Inflammatory macrophage treated with lipopolysaccharide for 1 hour (primary cell): ENCODE results near the gene SPRED2.
A peak's percentile ranks its signal among the peaks of the same experiment; 100 is the strongest.

Experiments
- DNase-seq, 2 donors: peaks; one replicate each; pipeline ENCODE4 v3.0.0-alpha.2; 2020 to 2022

Gene SPRED2

DNA sequence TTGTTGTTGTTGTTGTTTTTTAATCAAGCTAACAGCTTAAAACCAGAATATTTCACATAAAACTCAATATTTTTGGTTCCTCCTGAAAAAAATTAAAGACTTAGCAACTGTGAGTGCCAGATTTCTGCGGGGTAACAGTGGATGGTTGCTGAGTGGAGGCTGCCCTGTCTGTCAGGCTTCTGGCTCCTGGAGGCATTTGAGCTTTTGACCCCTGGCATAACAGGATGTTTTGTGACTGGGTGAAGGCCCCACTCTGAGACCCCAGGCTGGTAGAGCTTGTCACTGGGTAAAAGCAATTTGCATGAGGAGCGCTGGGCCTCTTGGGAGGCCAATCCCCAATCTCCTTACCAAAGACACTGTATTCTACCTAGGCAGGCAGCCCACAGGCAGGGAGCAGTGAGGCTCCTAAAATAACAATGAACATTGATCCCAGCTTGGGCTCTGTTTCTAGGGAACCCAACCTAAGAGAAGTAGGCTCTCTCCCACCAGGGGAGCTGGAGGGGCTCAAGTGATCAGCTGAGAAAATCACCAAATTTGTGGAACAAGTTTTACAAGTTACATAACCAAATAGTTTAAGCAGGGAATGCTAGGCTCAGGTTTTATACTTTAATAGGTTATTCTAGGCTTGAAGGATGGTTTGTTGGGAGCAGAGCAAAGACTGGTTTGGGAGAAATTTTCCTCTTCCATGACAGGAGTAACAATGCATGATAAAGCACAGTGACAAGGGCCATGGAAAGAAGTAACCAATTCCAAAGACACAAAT, 5.9 kb upstream of the SPRED2 start:
- DNase-seq, result no peak

DNA sequence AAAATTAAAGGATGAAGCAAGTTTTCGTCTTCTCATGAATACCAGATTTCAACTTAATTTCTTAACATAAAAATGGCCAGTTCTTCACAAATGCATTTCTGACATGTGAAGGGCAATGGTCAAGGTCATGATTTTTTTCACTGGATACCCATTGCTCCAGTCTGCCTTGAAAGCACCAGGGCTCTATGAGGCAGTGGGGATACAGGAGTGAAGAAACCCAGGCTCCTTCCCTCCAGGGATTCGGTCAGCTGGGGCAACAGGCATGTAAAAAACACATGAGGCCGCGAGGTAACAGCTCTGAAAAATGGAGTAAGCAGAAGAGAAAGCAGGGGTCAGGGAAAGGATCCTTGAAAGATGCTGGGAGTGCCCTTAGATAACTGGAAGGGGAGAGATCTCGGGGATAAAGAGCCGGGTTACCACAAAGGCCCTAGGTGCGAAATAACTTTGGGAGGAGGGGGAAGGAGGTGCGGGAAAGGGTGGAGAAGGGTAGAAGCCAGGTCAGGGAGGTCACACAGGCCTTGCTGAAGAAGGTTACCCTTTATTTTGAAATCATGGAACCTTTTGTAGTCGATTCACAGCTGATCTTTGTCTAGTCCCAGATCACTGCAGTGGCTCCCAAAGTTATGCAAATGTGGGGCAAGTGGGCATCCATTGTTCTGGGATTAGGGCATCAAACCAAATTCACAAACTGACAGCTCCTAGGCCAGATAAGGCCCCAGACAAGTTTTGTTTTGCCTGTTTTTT, 5.2 kb upstream of the SPRED2 start:
- DNase-seq, result no peak

DNA sequence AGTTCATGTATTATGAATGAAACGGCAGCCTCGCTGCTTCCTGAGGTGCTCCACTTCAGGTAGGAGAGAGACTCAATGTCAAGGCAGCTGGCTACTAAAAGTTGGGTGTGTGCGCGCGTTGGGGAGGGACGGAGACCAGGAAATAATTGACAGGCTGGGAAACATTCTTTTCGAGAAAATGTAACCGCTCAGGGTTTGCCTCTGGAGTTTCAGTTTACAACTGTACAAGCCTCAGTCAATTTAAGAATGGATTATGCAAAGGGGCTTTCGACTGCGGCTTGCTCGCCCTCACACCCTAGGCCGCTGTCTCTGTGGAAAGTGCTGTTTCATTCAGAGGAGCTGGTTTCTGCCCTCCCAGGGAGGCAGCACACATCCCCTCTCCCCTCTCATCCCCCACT, 4.4 kb upstream of the SPRED2 start:
- DNase-seq, result peak; percentile 20 to 26

DNA sequence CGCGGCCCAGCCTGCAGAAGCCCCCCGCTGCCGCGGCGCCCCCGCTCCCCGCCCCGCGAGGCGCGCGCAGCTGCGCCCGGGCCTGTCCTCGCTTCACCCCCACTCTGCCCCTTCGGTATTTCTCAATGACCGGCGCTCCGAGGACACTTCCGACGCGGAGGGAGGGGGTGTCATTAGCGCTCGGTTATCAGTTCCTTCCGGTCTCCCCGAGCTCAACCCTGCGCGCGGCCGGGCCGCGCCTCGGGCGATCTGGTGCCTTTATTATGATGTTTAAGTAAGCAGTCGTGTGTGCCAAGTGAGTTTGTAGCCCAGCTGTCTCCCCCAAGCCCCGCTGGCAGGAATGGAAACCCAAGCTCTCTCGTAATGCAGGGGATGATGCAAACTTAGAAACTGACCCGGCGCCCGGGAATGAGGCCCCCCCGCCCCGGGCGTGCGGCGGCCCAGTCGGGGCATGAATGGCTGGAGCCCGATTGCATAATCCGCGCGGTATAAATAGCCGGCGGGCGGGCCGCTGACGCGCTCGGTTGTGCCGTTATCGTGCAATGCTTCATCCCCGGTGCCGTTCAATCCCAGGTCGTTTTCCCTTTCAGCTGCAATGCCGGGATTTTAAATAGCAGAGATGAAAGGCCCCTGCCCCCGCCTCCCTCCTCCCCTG, 3.9 kb upstream of the SPRED2 start:
- DNase-seq, result peak; percentile 81 to 86

DNA sequence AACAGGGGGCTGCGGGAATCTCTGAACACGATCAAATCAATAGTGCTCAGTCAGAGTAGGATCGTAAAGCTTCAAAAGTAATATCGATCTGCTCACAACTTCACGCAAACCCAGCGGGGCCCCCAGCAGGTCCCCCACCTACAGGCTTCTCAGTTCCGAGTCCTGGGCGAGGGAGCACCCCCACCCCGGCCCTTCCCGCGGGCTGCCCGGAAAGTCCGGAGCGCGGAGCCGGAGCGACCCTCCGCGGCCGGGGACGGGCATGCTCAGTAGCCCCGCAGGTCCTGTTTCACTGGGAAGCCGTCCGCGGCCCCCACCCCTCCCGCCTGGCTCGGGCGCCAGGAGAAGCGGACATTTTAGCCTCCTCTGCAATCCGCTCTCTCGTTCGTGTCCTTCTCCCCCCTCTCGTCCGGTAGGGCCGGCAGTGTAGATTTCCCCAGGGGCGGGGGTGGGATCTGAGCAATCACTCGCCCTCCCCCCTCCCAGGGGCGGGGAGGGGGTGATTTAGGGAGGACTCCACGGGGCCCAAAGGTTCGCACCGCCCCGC, 3.3 kb upstream of the SPRED2 start:
- DNase-seq, result peak; percentile 60 to 72

DNA sequence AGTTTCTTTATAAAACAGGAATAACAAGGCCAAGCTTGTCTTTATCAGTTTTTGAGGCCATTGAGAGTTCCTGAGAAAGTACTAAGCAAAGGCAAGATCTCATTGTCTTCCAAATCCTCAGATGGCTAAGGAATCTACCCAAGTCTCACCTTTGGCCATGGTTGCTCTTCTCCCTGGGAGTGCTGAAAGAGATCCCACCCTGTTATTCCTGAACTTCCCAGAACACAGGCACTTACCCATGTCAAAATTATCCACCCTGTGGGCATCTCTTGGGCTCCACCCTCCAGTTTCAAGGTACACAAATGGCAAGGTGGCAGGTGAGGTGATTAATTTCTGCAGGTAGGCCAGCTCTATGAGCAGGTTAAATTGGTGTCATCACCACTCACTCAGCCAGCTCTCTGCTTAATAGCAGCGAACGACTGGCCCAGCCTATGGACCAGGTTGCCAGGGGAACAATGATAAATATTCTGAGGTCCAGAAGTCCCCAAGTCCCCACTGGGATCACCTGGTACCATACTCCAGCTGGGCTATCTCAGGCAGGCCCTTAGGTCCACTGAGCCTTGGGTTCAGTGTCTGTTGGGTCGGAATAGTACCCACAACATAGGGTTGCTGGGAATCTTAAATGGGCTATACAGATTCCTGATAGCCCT, 2.3 kb upstream of the SPRED2 start:
- no peak for DNase-seq

DNA sequence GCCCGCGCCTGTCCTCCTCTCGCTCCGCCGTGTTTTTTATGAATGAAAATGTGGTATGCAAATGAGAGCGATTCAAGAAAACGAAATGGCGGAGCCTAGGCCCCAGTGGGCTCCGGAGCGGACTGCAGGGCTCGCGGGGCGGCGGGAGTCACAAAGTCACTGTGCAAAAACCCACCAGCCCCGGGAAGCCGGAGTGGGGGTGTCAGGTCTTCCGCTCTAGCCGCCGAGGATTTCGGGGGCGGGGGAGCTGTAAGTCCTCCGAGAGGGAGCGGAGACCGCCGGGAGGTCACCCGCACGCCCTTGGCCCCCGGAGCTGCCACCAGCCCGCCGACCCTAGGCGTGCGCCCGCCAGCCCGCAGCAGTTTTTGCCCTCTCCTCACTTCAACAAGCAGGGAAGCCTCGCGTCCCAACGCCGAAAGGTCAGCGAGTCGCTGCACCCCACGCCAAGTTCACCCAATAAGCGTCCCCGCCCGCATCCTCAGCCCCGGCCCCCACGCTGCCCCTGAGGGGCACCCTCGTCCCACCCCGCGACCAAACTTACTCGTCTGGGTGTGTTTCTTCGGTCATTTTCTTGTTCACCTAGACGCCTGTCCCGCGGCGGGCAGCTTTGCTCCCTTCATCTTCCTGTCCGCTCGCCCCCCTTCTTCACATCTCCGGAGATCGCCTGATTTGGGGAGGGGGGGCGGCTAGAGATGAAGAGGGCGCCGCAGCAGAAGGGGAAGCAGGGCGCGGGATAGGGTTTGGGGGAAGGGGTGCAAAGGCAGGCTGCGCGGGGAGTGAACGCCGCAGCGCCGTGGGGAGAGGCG, 775 bp downstream of the SPRED2 start:
- DNase-seq, result peak; percentile 18 to 39

DNA sequence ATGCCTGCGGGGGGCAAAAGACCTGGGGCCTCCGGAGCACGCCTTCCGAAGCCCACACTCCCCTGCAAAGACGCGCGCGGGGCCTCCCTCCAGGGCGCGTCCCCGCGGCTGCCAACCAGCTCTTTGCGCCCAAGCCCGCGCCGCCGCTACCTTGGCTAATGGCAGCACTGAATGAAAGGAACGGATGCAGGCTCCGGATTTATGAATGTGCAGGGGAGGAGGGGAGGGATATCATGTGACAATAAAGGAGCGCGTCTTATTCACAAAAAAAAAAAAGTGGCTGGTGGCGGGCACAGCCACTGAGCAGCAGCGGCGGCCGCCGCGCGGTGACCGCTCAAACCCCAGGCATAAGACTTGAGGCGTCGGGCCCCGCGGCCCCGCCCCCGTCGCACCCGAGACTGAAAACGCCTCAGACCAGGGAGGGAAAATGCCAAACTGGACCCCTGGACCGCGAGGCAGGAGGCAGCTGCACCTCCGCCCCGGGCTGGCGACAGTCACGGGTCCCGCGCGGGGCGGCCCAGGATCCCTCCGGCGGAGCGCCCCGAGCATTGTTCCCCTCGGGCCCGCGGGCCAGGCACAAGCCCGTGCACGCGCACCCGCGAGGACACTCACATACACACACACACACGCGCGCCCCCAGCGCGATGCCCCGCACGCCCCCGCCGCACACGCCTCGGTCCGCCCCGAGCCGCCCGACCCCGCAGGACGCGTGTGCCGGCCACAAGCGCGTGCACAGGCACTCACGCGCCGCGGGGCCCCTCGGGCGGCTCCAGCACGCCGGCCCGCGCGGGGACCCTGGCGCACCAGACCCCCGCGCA, 1.6 kb downstream of the SPRED2 start:
- DNase-seq, result peak; percentile 35 to 52

DNA sequence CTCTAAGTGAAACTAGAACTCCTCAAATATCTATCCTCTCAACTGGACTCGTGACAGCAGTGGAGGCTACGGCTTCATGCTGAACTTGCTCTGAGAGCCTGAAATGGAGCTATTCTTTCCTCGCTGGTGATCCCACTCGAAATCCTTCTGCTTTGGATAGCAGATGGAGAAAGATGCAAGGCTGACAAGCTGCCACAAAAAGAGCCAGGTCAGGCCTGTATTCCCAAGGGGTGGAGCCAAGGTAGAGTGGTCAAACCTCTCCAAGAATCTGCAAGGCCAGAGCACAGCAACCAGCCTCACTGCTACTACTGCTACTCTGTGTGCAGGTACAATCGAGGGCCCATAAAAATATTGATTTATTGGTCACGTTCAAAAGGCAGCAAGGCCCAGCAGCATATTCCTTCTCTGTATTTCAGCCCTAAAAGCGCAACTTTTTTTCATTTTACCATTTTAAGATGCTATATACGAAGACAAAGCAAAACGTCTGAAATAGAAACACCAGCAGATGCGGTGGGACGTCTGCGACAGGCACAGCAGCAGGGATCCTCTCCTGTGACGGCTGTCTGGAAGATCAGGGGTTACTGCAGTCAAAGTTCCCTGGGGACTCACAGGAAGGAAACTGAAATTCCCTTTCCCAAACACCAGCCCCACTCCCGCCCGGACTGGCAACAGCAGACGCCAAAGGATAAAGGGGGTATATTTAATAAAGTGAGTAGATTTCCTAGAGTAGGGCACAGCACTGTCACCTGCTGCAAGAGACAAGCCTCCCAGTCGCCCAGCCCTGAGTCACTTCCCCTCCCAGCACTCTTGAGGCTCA, 2.4 kb downstream of the SPRED2 start:
- DNase-seq, result no peak

DNA sequence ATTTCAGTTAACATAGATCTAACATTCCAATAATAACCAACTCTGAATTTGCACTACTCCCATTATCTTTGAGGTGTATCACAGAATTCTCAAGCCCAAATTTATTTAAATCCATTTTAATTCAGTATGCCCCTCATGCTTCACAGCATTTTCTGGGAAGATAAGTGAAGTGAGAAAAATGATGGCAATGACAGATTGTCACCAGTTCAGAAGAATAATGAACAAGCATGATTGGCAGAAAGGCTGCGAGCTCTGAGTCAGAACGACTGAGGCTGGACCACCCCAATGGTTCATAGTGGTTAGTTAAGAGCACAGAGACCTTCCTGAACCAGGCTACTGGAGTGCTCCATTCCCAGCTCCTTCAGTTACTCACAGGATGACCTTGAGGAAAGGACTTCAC, 4.9 kb downstream of the SPRED2 start:
- no peak for DNase-seq

DNA sequence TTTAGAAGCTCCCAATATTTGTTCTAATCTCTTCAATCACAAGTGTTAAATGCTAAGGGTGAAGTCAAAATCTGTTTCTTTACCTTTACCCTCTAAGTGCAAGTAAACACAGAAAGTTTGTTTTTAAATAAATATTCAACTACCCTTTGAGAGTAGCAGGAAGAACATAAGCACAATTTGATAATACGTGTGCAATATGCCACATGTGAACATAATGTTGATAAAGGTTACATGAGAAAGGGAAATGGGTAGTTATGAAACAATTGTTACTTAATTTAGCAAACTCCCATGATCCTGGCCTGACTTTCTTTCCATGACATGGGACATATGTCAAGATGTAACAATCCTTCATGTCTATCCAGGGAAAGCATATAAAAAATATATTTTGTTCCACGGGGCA, 7.1 kb downstream of the SPRED2 start:
- DNase-seq, result peak; percentile 51 to 68

DNA sequence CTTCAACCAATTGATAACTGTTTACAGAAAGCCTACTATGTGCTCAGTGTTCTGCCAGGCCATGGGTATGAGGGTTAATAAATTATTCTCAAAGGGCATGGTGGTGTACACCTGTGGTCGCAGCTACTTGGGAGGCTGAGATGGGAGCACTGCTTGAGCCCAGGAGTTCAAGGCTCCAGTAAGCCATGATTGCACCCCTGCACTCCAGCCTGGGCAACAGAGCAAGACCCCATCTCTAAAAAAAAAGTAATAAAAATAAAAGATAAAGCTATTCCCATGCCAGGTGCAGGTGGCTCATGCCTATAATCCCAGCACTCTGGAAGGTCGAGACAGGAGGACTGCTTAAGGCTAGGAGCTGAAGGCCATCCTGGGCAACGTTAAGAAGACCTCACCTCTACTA, 8.0 kb downstream of the SPRED2 start:
- DNase-seq, result no peak

DNA sequence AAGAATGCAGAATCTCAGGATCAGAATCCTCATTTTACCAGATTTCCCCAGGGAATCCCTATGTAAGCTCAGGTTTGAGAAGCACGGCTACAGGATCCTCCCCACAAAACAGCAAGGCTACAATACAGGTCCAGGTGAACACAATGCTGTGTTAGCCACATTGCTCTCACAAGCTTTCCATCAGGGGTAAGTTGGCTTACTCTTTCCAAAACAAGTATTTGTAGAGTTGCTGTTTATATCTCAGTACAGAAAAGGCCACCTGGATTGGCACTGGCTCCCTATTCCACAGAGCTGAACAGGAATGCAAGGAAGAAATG, 11.0 kb downstream of the SPRED2 start:
- no peak for DNase-seq

DNA sequence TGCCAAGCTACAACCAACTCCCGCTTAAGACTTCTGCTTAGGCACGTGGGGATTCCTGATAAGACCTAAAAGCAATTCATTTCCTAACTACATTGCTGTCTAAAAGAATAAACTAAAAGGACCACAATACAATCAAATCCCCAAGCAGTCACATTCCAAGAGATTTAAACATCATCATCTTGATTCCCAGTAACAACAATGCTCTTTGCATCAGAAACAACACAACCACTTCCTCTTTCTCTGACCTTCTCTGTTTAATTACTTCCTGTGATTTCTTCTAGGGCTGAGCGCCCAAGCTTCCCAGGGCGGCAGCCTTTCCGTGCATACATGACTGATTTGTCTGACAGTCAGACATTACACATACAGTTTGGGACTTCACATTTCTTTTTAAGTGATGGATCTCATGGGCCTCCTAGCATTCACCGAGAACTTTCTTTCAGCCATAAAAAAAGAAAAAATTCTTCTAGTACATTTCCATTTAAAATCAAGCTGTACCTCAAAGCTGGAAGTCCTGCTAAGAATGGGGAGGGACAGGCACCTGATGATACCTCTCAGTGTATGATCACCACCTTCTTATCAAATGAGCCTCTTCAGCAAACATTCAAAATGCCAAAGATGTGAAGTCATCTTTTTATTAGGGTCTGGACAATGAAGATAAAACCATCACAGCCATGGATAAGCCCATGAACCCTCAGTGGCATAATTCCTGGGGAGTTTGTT, 11.5 kb downstream of the SPRED2 start:
- peak; percentile 69 to 72 for DNase-seq

DNA sequence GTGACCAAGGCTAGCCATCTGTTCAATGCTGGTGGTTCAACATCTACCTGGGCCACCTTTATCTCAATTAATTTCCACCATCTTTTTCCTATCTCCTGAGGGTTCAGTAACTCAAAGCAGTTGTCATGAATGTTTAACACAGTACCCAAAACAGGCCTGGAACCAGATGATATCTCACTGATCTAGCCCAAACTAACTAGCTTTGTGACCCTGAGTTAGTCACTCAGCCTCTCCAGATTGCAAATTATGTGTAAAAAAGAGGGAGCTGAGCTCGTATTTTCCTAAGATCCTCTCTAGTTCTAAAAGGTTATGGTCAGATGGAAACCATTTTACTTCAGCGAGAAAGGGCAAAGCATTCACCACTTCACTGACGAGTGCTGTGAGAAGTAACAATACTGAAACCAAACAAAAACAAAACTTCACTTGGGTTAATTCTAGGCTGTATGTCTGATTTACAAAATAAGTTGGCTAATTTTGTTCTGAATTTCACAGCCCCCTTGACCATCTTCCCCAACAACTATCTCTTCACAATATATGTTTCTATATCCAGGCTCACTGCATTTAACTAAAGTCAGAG, 14.8 kb downstream of the SPRED2 start:
- DNase-seq, result no peak

DNA sequence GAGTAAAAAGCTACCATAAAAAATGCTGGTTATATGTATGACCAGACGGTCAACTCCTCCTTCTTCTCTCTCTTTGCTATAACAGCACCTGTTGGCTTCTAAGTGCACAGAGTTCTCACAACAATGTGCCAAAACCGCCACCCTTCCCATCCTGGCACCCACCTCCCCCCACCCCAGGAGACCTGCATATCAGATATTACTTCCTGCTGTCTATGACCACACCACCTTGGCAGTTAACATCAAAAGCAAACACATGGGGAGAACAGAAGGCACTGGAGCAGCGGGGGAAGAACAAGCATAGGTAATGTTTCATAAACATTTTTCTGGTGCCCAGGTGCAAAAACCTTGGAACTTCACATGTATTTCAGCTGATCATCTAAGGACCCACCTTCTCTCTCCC, 15.5 kb downstream of the SPRED2 start:
- DNase-seq, result no peak

DNA sequence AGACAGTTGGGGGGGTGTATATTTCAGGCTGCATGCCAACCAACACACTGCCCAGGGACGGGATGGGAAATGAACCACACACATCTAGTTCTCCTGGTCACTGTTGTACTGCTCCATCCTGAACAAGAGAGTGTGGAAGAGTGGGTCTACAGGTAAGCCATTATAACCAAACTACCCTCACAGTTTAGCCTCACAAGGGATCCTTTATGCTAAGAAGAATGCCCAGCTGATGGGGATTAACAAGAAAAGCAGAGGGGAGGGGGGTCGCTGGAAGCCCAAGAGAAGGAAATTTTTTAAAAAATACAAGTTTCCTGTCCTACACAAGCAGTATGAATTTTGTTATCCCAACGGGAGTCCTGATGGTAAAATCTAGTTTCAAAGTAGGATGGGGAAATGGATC, 16.1 kb downstream of the SPRED2 start:
- no peak for DNase-seq

DNA sequence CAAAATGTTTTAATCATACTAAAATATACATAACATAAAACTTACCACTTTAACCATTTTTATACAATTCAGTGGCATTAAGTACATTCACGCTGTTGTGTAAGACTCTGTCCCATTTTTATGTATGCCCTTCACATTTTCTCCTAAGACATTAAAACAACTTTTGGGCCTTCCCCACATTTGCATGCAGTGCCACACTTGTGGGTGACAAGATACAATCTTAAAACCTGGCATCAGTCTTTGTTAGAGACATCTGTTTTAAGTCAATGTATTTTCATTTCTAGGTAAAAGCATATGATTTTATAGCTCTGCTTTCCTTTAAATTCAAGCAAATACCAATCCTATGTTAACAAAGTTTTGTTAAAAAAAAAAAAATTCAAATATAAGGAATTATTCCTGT, 17.3 kb downstream of the SPRED2 start:
- no peak for DNase-seq

DNA sequence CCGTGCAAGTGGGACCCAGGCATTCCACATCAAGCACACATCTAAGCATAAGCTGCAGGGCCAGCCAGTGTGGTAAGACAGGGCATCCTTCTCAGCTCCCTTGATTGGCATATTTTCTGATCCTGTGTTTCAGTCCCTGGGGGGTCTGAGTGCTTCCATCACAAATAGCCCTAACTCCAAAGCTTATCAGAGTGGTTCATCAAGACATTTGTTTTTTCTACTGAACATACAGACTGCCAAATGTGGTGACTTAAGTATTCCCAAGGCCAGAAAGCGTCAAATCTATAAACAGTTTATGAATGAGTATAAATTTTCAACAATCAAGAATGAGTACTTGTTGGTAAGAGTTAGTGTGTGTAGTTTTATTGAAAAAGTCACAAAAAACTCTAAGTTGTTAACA, 18.8 kb downstream of the SPRED2 start:
- DNase-seq, result no peak

DNA sequence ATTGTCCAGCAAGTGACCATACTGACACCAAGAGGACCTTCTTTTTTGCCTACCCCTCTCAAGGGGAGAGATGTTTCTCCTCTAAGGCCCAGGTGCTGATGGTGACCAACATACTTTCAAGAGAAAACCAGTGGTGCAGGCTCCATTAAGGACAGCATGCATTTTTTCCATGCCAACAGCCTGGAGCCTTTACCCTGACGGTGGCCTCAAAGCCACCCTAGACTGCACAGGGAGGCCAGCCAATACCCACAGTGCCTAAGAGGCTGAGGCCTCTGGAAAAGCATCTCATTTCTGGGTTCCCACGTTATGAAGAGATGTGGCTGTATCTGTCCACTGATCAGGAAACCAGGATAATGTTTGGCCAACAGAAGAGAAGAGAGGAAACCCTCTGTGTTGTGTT, 19.3 kb downstream of the SPRED2 start:
- no peak for DNase-seq
